Measurements from ENCODE around the gene ATP5PF. TPM values are rescaled to one million over a fixed set of nuclear protein-coding genes. Genes with fewer than 3 reads are reported as not detected.

The ATP5PF gene, protein sequence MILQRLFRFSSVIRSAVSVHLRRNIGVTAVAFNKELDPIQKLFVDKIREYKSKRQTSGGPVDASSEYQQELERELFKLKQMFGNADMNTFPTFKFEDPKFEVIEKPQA
- total RNA-seq (2021; ENCODE audit: unreplicated experiment) (132 TPM), Bru-seq, nascent RNA (percentile 83 among the genes with signal in this experiment), BruChase-seq, experiment 1, labeled RNA remaining after a 6-hour chase (percentile 69 among the genes with signal in this experiment), BruChase-seq, experiment 2, labeled RNA remaining after a 2-hour chase (percentile 70 among the genes with signal in this experiment)
- 67.0 and 102 TPM in 2 replicates for polyA plus RNA-seq (2012)
- long read RNA-seq, transcript ATP5PF-202 (4 exons, 826 nt), result minor isoform, 5 of 216 reads
- long read RNA-seq, transcript ATP5PF-204 (4 exons, 1,179 nt), result minor isoform, 7 of 216 reads
- long read RNA-seq, transcript ATP5PF-201 (4 exons, 614 nt), result major isoform, 103 of 216 reads
- long read RNA-seq, partial matches to known transcripts, result 92 of 216 reads
- long read RNA-seq, other reads (novel, unspliced or antisense), result 3 of 216 reads

GRCh38 chr21:25734904-25735645, at the start of gene ATP5PF, which contains the start of gene GABPA:
Gene ATP5PF, minus strand, starts transcription at chr21:25734904. Its CDS starts 5,110 bp downstream, at chr21:25729794.
Gene GABPA, plus strand, starts transcription at chr21:25734972. Its CDS starts 6,627 bp downstream, at chr21:25741599.
- ChIA-PET POLR2A (interaction anchor here (0.7 kb wide), 1 partner anchor 60 kb away, joined by 4 read pairs; no protein-coding TSS in a partner anchor), RAD21 (ENCODE audit: low non-redundant PET in 1 of 2, low total read pairs in 2 of 2, uncharacterized antibody in 2 of 2, unreplicated experiment in 2 of 2) (no interaction called here), CTCF (interaction anchor here (0.9 kb wide), 1 partner anchor 127 kb away, joined by 3 read pairs; the partner anchor contains the start of gene MRPL39)
- no peak for TF ChIP-seq CEBPB (IDR thresholded peaks at IDR 0.05; ENCODE audit: low read depth)
- no peak for TF ChIP-seq SIN3A (IDR thresholded peaks at IDR 0.05; ENCODE audit: low read depth)
- no peak for TF ChIP-seq REST (IDR thresholded peaks at IDR 0.05; ENCODE audit: low read depth)
- peak; percentile 91 for TF ChIP-seq EGR1 (IDR thresholded peaks at IDR 0.05; ENCODE audit: low read depth)
- TF ChIP-seq TCF7L2 (IDR thresholded peaks at IDR 0.05; ENCODE audit: borderline replicate concordance, extremely low read depth, insufficient read depth, insufficient read length), result peak; percentile 32
- TF ChIP-seq, protein P1, sequence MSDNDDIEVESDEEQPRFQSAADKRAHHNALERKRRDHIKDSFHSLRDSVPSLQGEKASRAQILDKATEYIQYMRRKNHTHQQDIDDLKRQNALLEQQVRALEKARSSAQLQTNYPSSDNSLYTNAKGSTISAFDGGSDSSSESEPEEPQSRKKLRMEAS (IDR thresholded peaks at IDR 0.05), result peak; percentile 60
- peak; percentile 86 for TF ChIP-seq YY1 (IDR thresholded peaks at IDR 0.05; ENCODE audit: extremely low read depth, insufficient replicate concordance, low read depth, low read length)
- TF ChIP-seq, protein P2, sequence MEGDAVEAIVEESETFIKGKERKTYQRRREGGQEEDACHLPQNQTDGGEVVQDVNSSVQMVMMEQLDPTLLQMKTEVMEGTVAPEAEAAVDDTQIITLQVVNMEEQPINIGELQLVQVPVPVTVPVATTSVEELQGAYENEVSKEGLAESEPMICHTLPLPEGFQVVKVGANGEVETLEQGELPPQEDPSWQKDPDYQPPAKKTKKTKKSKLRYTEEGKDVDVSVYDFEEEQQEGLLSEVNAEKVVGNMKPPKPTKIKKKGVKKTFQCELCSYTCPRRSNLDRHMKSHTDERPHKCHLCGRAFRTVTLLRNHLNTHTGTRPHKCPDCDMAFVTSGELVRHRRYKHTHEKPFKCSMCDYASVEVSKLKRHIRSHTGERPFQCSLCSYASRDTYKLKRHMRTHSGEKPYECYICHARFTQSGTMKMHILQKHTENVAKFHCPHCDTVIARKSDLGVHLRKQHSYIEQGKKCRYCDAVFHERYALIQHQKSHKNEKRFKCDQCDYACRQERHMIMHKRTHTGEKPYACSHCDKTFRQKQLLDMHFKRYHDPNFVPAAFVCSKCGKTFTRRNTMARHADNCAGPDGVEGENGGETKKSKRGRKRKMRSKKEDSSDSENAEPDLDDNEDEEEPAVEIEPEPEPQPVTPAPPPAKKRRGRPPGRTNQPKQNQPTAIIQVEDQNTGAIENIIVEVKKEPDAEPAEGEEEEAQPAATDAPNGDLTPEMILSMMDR (IDR thresholded peaks at IDR 0.05 in 2 of 3, conservative IDR thresholded peaks at IDR 0.05 in 1 of 3; ENCODE audit: borderline replicate concordance in 1 of 3, insufficient read depth in 1 of 3, low read depth in 2 of 3, low read length in 2 of 3), result no peak
- TF ChIP-seq CBX3 (IDR thresholded peaks at IDR 0.05; ENCODE audit: low read depth), result 0 out of 2 replicates have a peak, but pooled peaks have one; percentile 28
- peak; percentile 79 for TF ChIP-seq ZFX (IDR thresholded peaks at IDR 0.05)
- peak; percentile 54; the same call in 1 of the 2 replicates for TF ChIP-seq SRF (IDR thresholded peaks at IDR 0.05; ENCODE audit: low read depth)
- TF ChIP-seq SP1 (IDR thresholded peaks at IDR 0.05; ENCODE audit: low read depth), result peak; percentile 76
- peak; percentile 26; the same call in 1 of the 2 replicates for TF ChIP-seq POLR2AphosphoS5 (IDR thresholded peaks at IDR 0.05; ENCODE audit: low read depth, low read length)
- peak; percentile 72 for TF ChIP-seq ELF1 (IDR thresholded peaks at IDR 0.05; ENCODE audit: borderline replicate concordance, low read depth)
- peak; percentile 43 for TF ChIP-seq POLR2A (IDR thresholded peaks at IDR 0.05; ENCODE audit: borderline replicate concordance, extremely low read depth, insufficient read depth, insufficient read length)
- DNase-seq (ENCODE audit: low read depth, low spot score), result peak; percentile 97
- peak; percentile 90 for ATAC-seq
- peak within 1 kb of the TSS; percentile 95 for H3K9ac ChIP-seq (ENCODE audit: low read length)
- H3K4me2 ChIP-seq (ENCODE audit: low read length), result peak within 1 kb of the TSS; percentile 76
- BruUV-seq (replicated peaks), result no TSS peak
- no peaks in the 10 kb centered on the region for H3K9me2 ChIP-seq (ENCODE audit: insufficient read depth)
- H3K4me1 ChIP-seq (ENCODE audit: control insufficient read depth in 1 of 2, insufficient read depth in 2 of 2, low read length in 2 of 2), result peaks cover 11 to 18% of the 10 kb centered on the region in 2 experiments
- H3K9me3 ChIP-seq (ENCODE audit: control insufficient read depth in 1 of 2, insufficient read depth in 1 of 2, low read depth in 1 of 2, low read length in 2 of 2), result no peaks in the 10 kb centered on the region
- intact Hi-C loops (cut with micrococcal nuclease), result loop anchor here (1.0 to 2.0 kb wide), 2 partner anchors 66 to 127 kb away; no protein-coding TSS in a partner anchor
- no peaks in the 10 kb centered on the region for H4K20me1 ChIP-seq (ENCODE audit: insufficient read depth)
- H3K4me3 ChIP-seq (replicated peaks in 1 of 2; ENCODE audit: low read depth in 1 of 2, low read length in 2 of 2), result peak within 1 kb of the TSS; percentile 82 to 96
- no peaks in the 10 kb centered on the region for H3K27me3 ChIP-seq (ENCODE audit: insufficient read depth, low read length)
- H2AFZ ChIP-seq (ENCODE audit: low read depth, low read length, poor library complexity, severe bottlenecking), result no peak within 1 kb of the TSS
- peaks cover 0 to under 1% of the 10 kb centered on the region in 2 experiments; a peak in 1 of 4 replicates for H3K36me3 ChIP-seq (ENCODE audit: control insufficient read depth in 1 of 2, insufficient read depth in 2 of 2, low read length in 2 of 2)
- peak within 1 kb of the TSS; percentile 91 for H3K27ac ChIP-seq (ENCODE audit: low read depth, low read length)
- peaks cover 90% of the 10 kb centered on the region for H3K79me2 ChIP-seq (ENCODE audit: insufficient read depth, low read length)
